Upper lobe of left lung (tissue), 6 donors: ENCODE data around the gene C16orf54. TPM values are rescaled to one million over a fixed set of nuclear protein-coding genes. Genes with fewer than 3 reads are reported as not detected.
"Not testable (repeated sequence)": the region's sequence is repeated elsewhere in the genome, so short reads cannot be mapped to it uniquely, and the experiment has no call there.

Source experiments
- ATAC-seq, 2 donors: fragments of 200-7000 bp; cut with Tn5 transposase; one replicate each; pipeline ENCODE4 v1.9.1; 2022; ENCODE audit warnings: mild to moderate bottlenecking in 2 of 2, moderate library complexity in 2 of 2; ENCODE audit not compliant: low FRiP score in 2 of 2
- DNase-seq, 2 donors: peaks; one replicate each; pipeline ENCODE4 v3.0.0-alpha.2; 2019 to 2020
- H3K27ac ChIP-seq, 4 donors: fragments of 200-600 bp; sonication (generic); one replicate each; pipeline ENCODE4 v1.5.1; 2016 to 2019
- H3K27me3 ChIP-seq, 4 donors: fragments of 200-600 bp; sonication (generic); one replicate each; pipeline ENCODE4 v1.5.1; 2017 to 2019
- H3K36me3 ChIP-seq, 4 donors: fragments of 200-600 bp; sonication (generic); one replicate each; pipeline ENCODE4 v1.5.1; 2016 to 2019
- H3K4me1 ChIP-seq, 4 donors: fragments of 200-600 bp; sonication (generic); one replicate each; pipeline ENCODE4 v1.5.1; 2018 to 2019
- H3K4me3 ChIP-seq, 4 donors: fragments of 200-600 bp; sonication (generic); one replicate each; pipeline ENCODE4 v1.5.1; 2017 to 2019; ENCODE audit warnings: mild to moderate bottlenecking in 2 of 4, moderate library complexity in 1 of 4
- H3K9me3 ChIP-seq, 4 donors: fragments of 200-600 bp; sonication (generic); one replicate each; pipeline ENCODE4 v1.5.1; 2018 to 2019
- CTCF ChIP-seq, 6 experiments: fragments of 450-650 bp in 4 of 6; fragments of 200-600 bp in 2 of 6; sonication (generic) in 2 of 6; IDR thresholded peaks; one replicate each; pipeline ENCODE4 v1.5.1; 2016 to 2019; ENCODE audit warnings: antibody characterized with exemption in 6 of 6
- EP300 ChIP-seq, 4 donors: sonication (generic); formaldehyde crosslinking; IDR thresholded peaks; one replicate each; pipeline ENCODE4 v1.5.1; 2017; ENCODE audit warnings: antibody characterized with exemption in 4 of 4, control low read depth in 2 of 4
- POLR2A ChIP-seq, 4 donors: fragments of 450-650 bp; IDR thresholded peaks; one replicate each; pipeline ENCODE4 v1.5.1; 2016 to 2017; ENCODE audit warnings: antibody characterized with exemption in 4 of 4, mild to moderate bottlenecking in 2 of 4
- POLR2AphosphoS5 ChIP-seq, 2 donors: sonication (generic); formaldehyde crosslinking; IDR thresholded peaks; one replicate each; pipeline ENCODE4 v1.5.1; 2017; ENCODE audit warnings: antibody characterized with exemption in 2 of 2
- WGBS, 2 donors: methylation state at CpG; one replicate each; pipeline ENCODE4 v1.1.5; 2017 to 2018; 5-methylcytosine and 5-hydroxymethylcytosine counted together
- total RNA-seq, 6 donors: library from RNA; depleted of rRNA in 4 of 6; stranded (reverse); fragments of >200 nt in 4 of 6; gene quantifications; one replicate each; pipeline versions ENCODE4 v1.1.0 to v1.2.1, GENCODE V29; 2016 to 2021
- donor health status: DM: no; HTN: no; CAD: no; lungs with moderate emphysema.
- donor health status: DM: no; HTN: yes; CAD: no; lungs with severe emphysema.

C16orf54 gene
- total RNA-seq, 6 donors from 2014 or later: 2.4 to 17.3 (median 7.5) TPM

DNA sequence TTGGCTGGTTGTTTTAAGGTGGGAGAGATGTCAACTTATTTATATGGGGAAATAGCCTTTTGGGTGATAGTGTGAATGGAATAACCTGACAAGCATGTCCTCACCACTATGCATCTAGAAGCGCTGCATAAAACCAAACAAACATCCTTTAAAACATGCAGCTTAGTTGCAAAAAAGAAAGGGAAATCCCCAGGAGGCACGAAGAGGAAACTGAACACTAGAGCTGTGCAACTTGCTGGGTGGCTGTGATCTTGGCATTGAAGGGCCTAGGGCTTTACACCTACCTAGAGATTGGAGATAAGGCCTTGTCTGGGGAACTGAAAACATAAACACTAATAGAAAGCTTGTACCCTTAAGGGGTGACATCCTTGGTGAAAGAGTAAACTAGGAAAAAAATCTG is 7.3 kb downstream of the C16orf54 start:
- 47 to 49% methylated on average over 2 of the region's 2 CpGs for WGBS, 2 donors
- DNase-seq: no peak

DNA sequence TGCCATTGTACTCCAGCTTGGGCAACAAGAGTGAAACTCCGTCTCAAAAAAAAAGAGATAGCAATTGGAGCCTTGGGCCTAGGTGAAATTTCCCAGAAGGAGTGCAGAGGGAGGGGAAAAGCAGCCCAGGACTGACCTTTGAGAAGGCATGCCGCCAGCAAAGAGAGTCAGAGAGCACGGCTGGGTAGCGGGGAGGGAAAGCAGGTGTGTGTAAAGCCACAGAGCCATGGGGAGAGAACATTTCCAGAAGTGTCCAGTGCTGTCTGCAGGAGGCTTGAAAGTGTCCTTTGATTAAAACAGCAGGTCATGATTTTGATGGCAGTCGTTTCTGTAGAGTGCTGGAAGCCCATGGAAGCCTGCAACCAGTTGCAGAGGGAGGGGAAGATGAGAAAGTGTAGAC is 8.1 kb downstream of the C16orf54 start:
- ATAC-seq (no peak), DNase-seq (no peak)
- WGBS, 2 donors: 71 to 72% methylated on average over 5 of the region's 5 CpGs
- Histone ChIP-seq H3K4me3 (no peak overlapping the region), H3K9me3 (no peaks in the 10 kb centered on the region), H3K36me3 (no peaks in the 10 kb centered on the region), H3K27ac (no peak overlapping the region), H3K4me1 (peaks cover 0 to 3% (median 0%) of the 10 kb centered on the region in 4 donors), H3K27me3 (no peaks in the 10 kb centered on the region)
- TF ChIP-seq POLR2A (IDR thresholded peaks at IDR 0.05) (no peak), EP300 (IDR thresholded peaks at IDR 0.05) (no peak)

More for the DNA sequence above, 7.3 kb downstream of the C16orf54 start:
- no peak overlapping the region for H3K4me3 ChIP-seq
- no peak for TF ChIP-seq CTCF (IDR thresholded peaks at IDR 0.05)
- no peak for TF ChIP-seq POLR2A (IDR thresholded peaks at IDR 0.05)
- TF ChIP-seq POLR2AphosphoS5 (IDR thresholded peaks at IDR 0.05): no peak
- no peak for TF ChIP-seq EP300 (IDR thresholded peaks at IDR 0.05)
- ATAC-seq: no peak
- no peaks in the 10 kb centered on the region for H3K9me3 ChIP-seq
- no peaks in the 10 kb centered on the region for H3K27me3 ChIP-seq
- no peak overlapping the region for H3K27ac ChIP-seq
- H3K4me1 ChIP-seq: peaks cover 0 to 3% (median 0%) of the 10 kb centered on the region in 4 donors
- H3K36me3 ChIP-seq: no peaks in the 10 kb centered on the region

GRCh38 chr16:29736764-29737163 is 9.0 kb downstream of the C16orf54 start:
- H3K9me3 ChIP-seq: no peaks in the 10 kb centered on the region
- peaks cover 0 to 3% (median 0%) of the 10 kb centered on the region in 4 donors for H3K4me1 ChIP-seq
- H3K4me3 ChIP-seq: no peak overlapping the region
- H3K36me3 ChIP-seq: no peaks in the 10 kb centered on the region
- no peak for DNase-seq
- no peaks in the 10 kb centered on the region for H3K27me3 ChIP-seq
- WGBS, 2 donors: 74 to 80% methylated on average over 6 of the region's 6 CpGs
- TF ChIP-seq POLR2AphosphoS5 (IDR thresholded peaks at IDR 0.05): no peak
- TF ChIP-seq EP300 (IDR thresholded peaks at IDR 0.05): no peak
- no peak for TF ChIP-seq POLR2A (IDR thresholded peaks at IDR 0.05)
- TF ChIP-seq CTCF (IDR thresholded peaks at IDR 0.05): no peak
- no peak for ATAC-seq
- no peak overlapping the region for H3K27ac ChIP-seq

GRCh38 chr16:29736112-29736511 is 9.7 kb downstream of the C16orf54 start:
- no peak for TF ChIP-seq EP300 (IDR thresholded peaks at IDR 0.05)
- TF ChIP-seq CTCF (IDR thresholded peaks at IDR 0.05): no peak
- TF ChIP-seq POLR2A (IDR thresholded peaks at IDR 0.05): no peak
- no peak for TF ChIP-seq POLR2AphosphoS5 (IDR thresholded peaks at IDR 0.05)
- H3K27me3 ChIP-seq: no peaks in the 10 kb centered on the region
- no peak overlapping the region for H3K4me3 ChIP-seq
- H3K27ac ChIP-seq: no peak overlapping the region
- no peak for ATAC-seq
- no peak for DNase-seq
- no peaks in the 10 kb centered on the region for H3K36me3 ChIP-seq
- H3K9me3 ChIP-seq: no peaks in the 10 kb centered on the region
- H3K4me1 ChIP-seq: peaks cover 0 to 3% (median 0%) of the 10 kb centered on the region in 4 donors
- 44 to 60% methylated on average over 5 of the region's 5 CpGs for WGBS, 2 donors

DNA sequence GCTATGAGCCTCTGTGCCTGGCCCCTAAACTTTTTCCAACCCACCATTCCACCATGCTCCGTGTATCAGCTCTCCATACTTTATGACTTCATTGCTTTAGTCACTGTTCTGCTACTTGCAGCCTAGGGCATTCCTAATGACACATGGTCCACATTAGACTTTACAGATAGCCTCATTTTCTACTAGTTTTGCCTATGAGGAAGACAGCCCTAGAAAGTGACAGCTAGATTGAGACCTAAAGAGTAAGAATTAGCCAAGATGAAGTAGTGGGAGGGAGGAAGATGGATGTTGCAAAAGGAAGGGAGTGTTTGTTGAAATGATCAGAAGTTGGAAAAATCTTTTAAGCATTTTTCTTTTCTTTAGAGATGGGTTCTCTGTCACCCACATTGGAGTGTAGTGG is 11.0 kb downstream of the C16orf54 start:
- H3K4me1 ChIP-seq: peaks cover 0 to 3% (median 0%) of the 10 kb centered on the region in 4 donors
- H3K9me3 ChIP-seq: no peaks in the 10 kb centered on the region
- no peak overlapping the region for H3K27ac ChIP-seq
- H3K36me3 ChIP-seq: no peaks in the 10 kb centered on the region
- no peak for ATAC-seq
- no peak for TF ChIP-seq POLR2AphosphoS5 (IDR thresholded peaks at IDR 0.05)
- TF ChIP-seq POLR2A (IDR thresholded peaks at IDR 0.05): no peak
- TF ChIP-seq CTCF (IDR thresholded peaks at IDR 0.05): no peak
- TF ChIP-seq EP300 (IDR thresholded peaks at IDR 0.05): no peak
- no peak overlapping the region for H3K4me3 ChIP-seq
- 79 to 94% methylated on average over 1 of the region's 1 CpG for WGBS, 2 donors
- H3K27me3 ChIP-seq: no peaks in the 10 kb centered on the region
- DNase-seq: no peak

DNA sequence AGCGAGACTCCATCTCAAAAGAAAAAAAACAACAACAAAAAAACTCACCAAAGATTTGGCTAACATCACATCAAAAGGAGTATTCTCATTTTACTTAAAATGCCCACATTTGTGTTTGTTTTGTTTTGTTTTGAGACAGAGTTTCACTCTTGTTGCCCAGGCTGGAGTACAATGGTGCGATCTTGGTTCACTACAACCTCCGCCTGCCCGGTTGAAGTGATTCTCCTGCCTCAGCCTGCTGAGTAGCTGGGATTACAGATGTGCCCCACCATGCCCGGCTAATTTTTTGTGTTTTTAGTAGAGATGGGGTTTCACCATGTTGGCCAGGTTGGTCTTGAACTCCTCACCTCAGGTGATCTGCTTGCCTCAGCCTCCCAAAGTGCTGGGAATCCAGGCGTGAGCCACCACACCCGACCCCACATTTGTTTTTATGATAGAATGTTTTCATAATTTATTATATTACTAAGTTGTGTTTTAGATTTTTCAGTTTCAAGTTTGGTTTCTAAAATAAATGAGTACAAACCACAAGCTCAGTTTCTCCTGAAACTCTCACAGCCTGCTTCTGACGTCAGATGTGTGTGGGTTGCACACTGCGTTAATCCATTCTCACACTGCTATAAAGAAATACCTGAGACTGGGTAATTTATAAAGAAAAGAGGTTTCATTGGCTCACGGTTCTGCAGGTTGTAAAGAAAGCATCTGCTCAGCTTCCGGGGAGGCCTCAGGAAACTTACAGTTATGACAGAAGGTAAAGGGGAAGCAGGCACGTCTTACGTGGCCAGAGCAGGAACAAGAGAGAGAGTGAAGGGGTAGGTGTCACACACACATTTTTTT is 13.8 kb downstream of the C16orf54 start:
- not testable (repeated sequence) for H3K27ac ChIP-seq, H3K27me3 ChIP-seq, H3K4me3 ChIP-seq, DNase-seq, H3K9me3 ChIP-seq, H3K36me3 ChIP-seq, H3K4me1 ChIP-seq, ATAC-seq
- WGBS, 2 donors: 75% methylated on average over 13 of the region's 13 CpGs
